K562 (cell line): ENCODE results near the gene SCYL1. TPM values are rescaled to one million over a fixed set of nuclear protein-coding genes. Genes with fewer than 3 reads are reported as not detected.

Source experiments
- CGGBP1 ChIP-seq: fragments of 250-450 bp; sonication (Bioruptor Pico); IDR thresholded peaks from 2 replicates; pipeline ENCODE4 v1.9.0; 2021; ENCODE audit warnings: mild to moderate bottlenecking
- ETV6 ChIP-seq, 3 experiments: fragments of 150-350 bp in 1 of 3; sonication (generic) in 1 of 3; formaldehyde crosslinking in 1 of 3; IDR thresholded peaks; 2 replicates each; pipeline versions ENCODE4 v1.6.1 to v1.8.0; 2014 to 2022; ENCODE audit warnings: borderline replicate concordance in 2 of 3, low read depth in 2 of 3, antibody characterized with exemption in 1 of 3, low read length in 1 of 3, mild to moderate bottlenecking in 1 of 3, missing genetic modification reagents in 1 of 3
- IRF9 ChIP-seq: fragments of 450-650 bp; IDR thresholded peaks from 2 replicates; pipeline ENCODE4 v1.6.1; 2016; ENCODE audit warnings: missing biosample characterization, missing genetic modification characterization
- KHSRP ChIP-seq: fragments of 450-650 bp; IDR thresholded peaks from 2 replicates; pipeline ENCODE4 v1.6.1; 2017
- NCOA1 ChIP-seq: fragments of 450-650 bp; IDR thresholded peaks from 2 replicates; pipeline ENCODE4 v1.6.1; 2016; ENCODE audit warnings: low read depth
- PBX2 ChIP-seq, 2 experiments: IDR thresholded peaks in 1 of 2; conservative IDR thresholded peaks in 1 of 2; 2 replicates each; pipeline ENCODE4 v1.6.1; 2016; ENCODE audit warnings: low read depth in 2 of 2, mild to moderate bottlenecking in 1 of 2, missing compliant biosample characterization in 1 of 2, missing genetic modification characterization in 1 of 2, moderate library complexity in 1 of 2
- POLR2A ChIP-seq: fragments of 450-650 bp; conservative IDR thresholded peaks from 2 replicates; pipeline ENCODE4 v1.6.1; 2016
- RAD51 ChIP-seq: fragments of 450-650 bp; IDR thresholded peaks from 2 replicates; pipeline ENCODE4 v1.7.1; 2016; ENCODE audit warnings: low read depth, mild to moderate bottlenecking, borderline replicate concordance
- SNIP1 ChIP-seq: fragments of 450-650 bp; IDR thresholded peaks from 2 replicates; pipeline ENCODE4 v1.7.1; 2017; ENCODE audit warnings: low read depth, mild to moderate bottlenecking
- STAG1 ChIP-seq: sonication (generic); formaldehyde crosslinking; IDR thresholded peaks from 2 replicates; pipeline ENCODE4 v1.5.0; 2020; ENCODE audit warnings: missing genetic modification reagents, borderline replicate concordance
- SUPT5H ChIP-seq: fragments of 450-650 bp; IDR thresholded peaks from 2 replicates; pipeline ENCODE4 v1.6.1; 2016
- TAF9B ChIP-seq: fragments of 450-650 bp; IDR thresholded peaks from 2 replicates; pipeline ENCODE4 v1.6.1; 2018; ENCODE audit warnings: mild to moderate bottlenecking; ENCODE audit not compliant: partially characterized antibody
- TCF7L2 ChIP-seq: fragments of 150-350 bp; IDR thresholded peaks from 2 replicates; pipeline ENCODE4 v1.6.1; 2016; ENCODE audit warnings: low read depth, mild to moderate bottlenecking, low read length, moderate library complexity
- TEAD2 ChIP-seq: fragments of 450-650 bp; IDR thresholded peaks from 2 replicates; pipeline ENCODE4 v1.6.1; 2016; ENCODE audit warnings: missing genetic modification characterization, control low read depth, missing compliant biosample characterization
- ZBTB2 ChIP-seq: fragments of 450-650 bp; IDR thresholded peaks from 2 replicates; pipeline ENCODE4 v1.6.1; 2016; ENCODE audit warnings: antibody characterized with exemption
- ZBTB43 ChIP-seq: sonication (generic); formaldehyde crosslinking; IDR thresholded peaks from 2 replicates; pipeline ENCODE4 v1.8.0; 2023; ENCODE audit warnings: mild to moderate bottlenecking, missing genetic modification reagents
- ZC3H4 ChIP-seq: sonication (generic); formaldehyde crosslinking; IDR thresholded peaks from 2 replicates; pipeline ENCODE4 v1.9.0; 2021; ENCODE audit warnings: missing genetic modification reagents, borderline replicate concordance
- ZNF224 ChIP-seq: sonication (generic); formaldehyde crosslinking; IDR thresholded peaks from 2 replicates; pipeline ENCODE4 v1.8.0; 2022; ENCODE audit warnings: mild to moderate bottlenecking, missing genetic modification reagents
- ZNF324 ChIP-seq: fragments of 250-450 bp; sonication (Bioruptor Pico); IDR thresholded peaks from 2 replicates; pipeline ENCODE4 v1.4.0; 2020; ENCODE audit warnings: mild to moderate bottlenecking
- ZNF699 ChIP-seq: fragments of 250-450 bp; sonication (Bioruptor Pico); IDR thresholded peaks from 2 replicates; pipeline ENCODE4 v1.8.0; 2021; ENCODE audit warnings: mild to moderate bottlenecking, moderate library complexity; ENCODE audit not compliant: insufficient replicate concordance
- ZNF764 ChIP-seq: fragments of 250-450 bp; sonication (Bioruptor Pico); IDR thresholded peaks from 2 replicates; pipeline ENCODE4 v1.4.0; 2020; ENCODE audit warnings: low read depth, mild to moderate bottlenecking, moderate library complexity
- polyA plus RNA-seq, 8 experiments: library from polyadenylated mRNA; depleted of rRNA in 4 of 8; stranded (reverse) in 5 of 8; unstranded in 3 of 8; fragments of >200 nt; fragmentation: Nextera tagmentation in 2 of 8; fragmentation: Illumina TruSeq in 1 of 8; extraction: Ambion mirVana in 2 of 8; extraction: Trizol in 1 of 8; gene quantifications; 2 replicates each; pipeline versions ENCODE4 v1.2.1 to v1.2.3, GENCODE V29; 2011 to 2014; ENCODE audit warnings: inconsistent platforms in 1 of 8, missing spikeins in 1 of 8
- total RNA-seq, 7 experiments: library from RNA; depleted of rRNA in 6 of 7; stranded (reverse); fragments of >200 nt in 6 of 7; fragmentation: Illumina TruSeq in 2 of 7; extraction: Trizol in 2 of 7; gene quantifications; 2 replicates each; pipeline versions ENCODE4 v1.2.1 to v1.2.3, GENCODE V29; 2011 to 2021; ENCODE audit warnings: low replicate concordance in 1 of 7

Gene SCYL1
- total and polyA plus RNA-seq, 9 of the 15 experiments (the other 6 are each of a cell fraction or from before 2014, with no cell fraction given), result 1.9 to 145 (median 57.6) TPM

- peak; percentile 93 for TF ChIP-seq ZBTB2
- TF ChIP-seq ZNF224, result no peak
- TF ChIP-seq POLR2A, result peak; percentile 82
- 0 out of 2 replicates have a peak, but pooled peaks have one; percentile 38 for TF ChIP-seq ZC3H4
- no peak for TF ChIP-seq STAG1 (CRISPR knock-in tag)
- TF ChIP-seq TAF9B, result peak; percentile 92
- no peak for TF ChIP-seq ZNF764 (CRISPR knock-in tag)
- peak; percentile 31 to 63; a peak in 1 of 4 replicates for TF ChIP-seq ETV6 (IDR thresholded peaks at IDR 0.05; ENCODE audit: borderline replicate concordance in 1 of 2, low read depth in 2 of 2, low read length in 1 of 2)
- TF ChIP-seq ETV6 (CRISPR knock-in tag; IDR thresholded peaks at IDR 0.05; ENCODE audit: borderline replicate concordance), result no peak
- no peak for TF ChIP-seq TEAD2 (tag)
- no peak for TF ChIP-seq ZNF699 (CRISPR knock-in tag)
- TF ChIP-seq NCOA1, result peak; percentile 94
- TF ChIP-seq ZBTB43 (CRISPR knock-in tag), result no peak; the same call in 1 of the 2 replicates
- peak; percentile 67 for TF ChIP-seq SUPT5H
- TF ChIP-seq TCF7L2, result no peak
- no peak for TF ChIP-seq PBX2 (CRISPR knock-in tag; IDR thresholded peaks at IDR 0.05; ENCODE audit: low read depth)
- TF ChIP-seq PBX2 (tag; conservative IDR thresholded peaks at IDR 0.05; ENCODE audit: low read depth), result 0 out of 2 replicates have a peak, but pooled peaks have one; percentile 18
- no peak for TF ChIP-seq KHSRP
- no peak for TF ChIP-seq RAD51
- TF ChIP-seq CGGBP1 (CRISPR knock-in tag), result 0 out of 2 replicates have a peak, but pooled peaks have one; percentile 49
- TF ChIP-seq SNIP1, result no peak
- TF ChIP-seq ZNF324 (CRISPR knock-in tag), result no peak
- TF ChIP-seq IRF9 (tag), result no peak
Observed at GRCh38 chr11:65497141-65498041, 27.5 kb upstream of the SCYL1 start (continued).
